GM23338 (cell line): ENCODE results near the gene ART3.

Experiments used
- CTCF ChIP-seq, 2 experiments: fragments of 200-600 bp in 1 of 2; sonication (generic) in 1 of 2; conservative IDR thresholded peaks; 2 replicates each; pipeline versions ENCODE4 v1.5.1 to v1.6.1; 2016 to 2017; ENCODE audit warnings: antibody characterized with exemption in 2 of 2, low read depth in 2 of 2, mild to moderate bottlenecking in 2 of 2, moderate library complexity in 1 of 2
- EZH2 ChIP-seq: fragments of 200-600 bp; sonication (generic); IDR thresholded peaks from one replicate; pipeline ENCODE4 v1.8.0; 2017; ENCODE audit warnings: antibody characterized with exemption, mild to moderate bottlenecking, low read depth; ENCODE audit not compliant: unreplicated experiment
- EZH2phosphoT487 ChIP-seq: fragments of 200-600 bp; sonication (generic); IDR thresholded peaks from one replicate; pipeline ENCODE4 v1.8.1; 2018; ENCODE audit warnings: antibody characterized with exemption; ENCODE audit not compliant: unreplicated experiment
- JUNB ChIP-seq: IDR thresholded peaks from one replicate; pipeline ENCODE4 v1.6.1; 2016; ENCODE audit warnings: antibody characterized with exemption; ENCODE audit not compliant: unreplicated experiment
- POLR2AphosphoS5 ChIP-seq: IDR thresholded peaks from 2 replicates; pipeline ENCODE4 v1.6.1; 2016; ENCODE audit warnings: antibody characterized with exemption, low read depth
- REST ChIP-seq: IDR thresholded peaks from one replicate; pipeline ENCODE4 v1.6.1; 2018; ENCODE audit warnings: antibody characterized with exemption; ENCODE audit not compliant: unreplicated experiment
- STAT1 ChIP-seq: IDR thresholded peaks from one replicate; pipeline ENCODE4 v1.6.1; 2016; ENCODE audit warnings: antibody characterized with exemption; ENCODE audit not compliant: unreplicated experiment
- ZNF114 ChIP-seq: fragments of 250-450 bp; sonication (Bioruptor Pico); IDR thresholded peaks from 2 replicates; pipeline ENCODE4 v1.5.0; 2020; ENCODE audit warnings: mild to moderate bottlenecking, moderate library complexity
- ZNF331 ChIP-seq: fragments of 250-450 bp; sonication (Bioruptor Pico); IDR thresholded peaks from 2 replicates; pipeline ENCODE4 v1.5.0; 2020; ENCODE audit warnings: low read depth, mild to moderate bottlenecking, moderate library complexity
- TF ChIP-seq, protein P1 (sequence below): IDR thresholded peaks from 2 replicates; pipeline ENCODE4 v1.6.1; 2016; ENCODE audit warnings: antibody characterized with exemption

DNA sequence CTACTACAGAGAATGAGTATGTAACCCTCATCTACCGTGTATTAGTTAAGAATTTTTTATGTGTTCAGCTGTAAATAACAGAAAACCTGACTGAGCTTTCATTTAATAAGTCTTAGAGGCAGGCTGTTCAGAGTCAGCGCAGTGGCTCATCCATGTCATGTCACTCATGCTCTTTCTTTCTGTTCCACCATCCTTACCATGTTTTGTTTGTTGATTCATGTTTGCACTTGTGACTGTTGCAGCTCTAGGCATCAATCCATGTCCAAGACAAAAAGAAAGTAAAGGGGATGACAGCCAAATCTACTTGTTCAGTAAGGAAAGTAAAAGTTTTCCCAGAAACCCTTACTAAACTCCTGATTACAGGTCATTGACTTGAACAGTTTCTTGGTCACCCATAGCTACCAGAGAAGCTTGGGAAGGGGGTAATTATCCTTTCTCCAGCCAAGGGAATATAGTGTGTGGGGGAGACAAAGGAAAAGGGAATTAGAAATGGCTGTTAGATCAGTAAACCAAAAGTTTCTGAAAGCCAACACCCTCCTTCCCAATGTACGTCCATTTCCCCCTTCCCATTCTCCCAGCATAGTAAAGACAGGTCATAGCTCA is 9.0 kb downstream of the ART3 start:
- TF ChIP-seq ZNF114 (CRISPR knock-in tag) (no peak), POLR2AphosphoS5 (no peak), CTCF (conservative IDR thresholded peaks at IDR 0.05; ENCODE audit: low read depth in 2 of 2) (no peak), JUNB (no peak), EZH2 (no peak), REST (no peak), EZH2phosphoT487 (no peak), ZNF331 (CRISPR knock-in tag) (no peak), STAT1 (no peak)
- TF ChIP-seq, protein P1, sequence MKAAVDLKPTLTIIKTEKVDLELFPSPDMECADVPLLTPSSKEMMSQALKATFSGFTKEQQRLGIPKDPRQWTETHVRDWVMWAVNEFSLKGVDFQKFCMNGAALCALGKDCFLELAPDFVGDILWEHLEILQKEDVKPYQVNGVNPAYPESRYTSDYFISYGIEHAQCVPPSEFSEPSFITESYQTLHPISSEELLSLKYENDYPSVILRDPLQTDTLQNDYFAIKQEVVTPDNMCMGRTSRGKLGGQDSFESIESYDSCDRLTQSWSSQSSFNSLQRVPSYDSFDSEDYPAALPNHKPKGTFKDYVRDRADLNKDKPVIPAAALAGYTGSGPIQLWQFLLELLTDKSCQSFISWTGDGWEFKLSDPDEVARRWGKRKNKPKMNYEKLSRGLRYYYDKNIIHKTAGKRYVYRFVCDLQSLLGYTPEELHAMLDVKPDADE: no peak
